Measurements from ENCODE around the gene UGGT2. TPM values are rescaled to one million over a fixed set of nuclear protein-coding genes. Genes with fewer than 3 reads are reported as not detected.

Gene UGGT2
- total and polyA plus RNA-seq, 9 of the 15 experiments (the other 6 are each of a cell fraction or from before 2014, with no cell fraction given): 3.5 to 24.5 (median 18.3) TPM

Small RNAs within 50 kb of the gene (small RNA-seq; reads per million reads assigned to genes)
- not detected for gene HMGN1P24

Other genes starting within 250 kb of the UGGT2 start
- not detected in 2 replicates for gene HS6ST3, start 36.7 kb upstream of the UGGT2 start, total RNA-seq (2014; rRNA removed)
- gene HS6ST3, start 36.7 kb upstream of the UGGT2 start, total RNA-seq (2014; rRNA removed; fragmentation: Illumina TruSeq; extraction: Trizol): not detected in 2 replicates
- not detected in 2 replicates for gene HS6ST3, start 36.7 kb upstream of the UGGT2 start, total RNA-seq (2015; rRNA removed; fragmentation: Illumina TruSeq; extraction: Trizol)
- gene HS6ST3, start 36.7 kb upstream of the UGGT2 start, total RNA-seq (2021): not detected in 2 replicates
- not detected in 2 replicates for gene HS6ST3, start 36.7 kb upstream of the UGGT2 start, polyA plus RNA-seq (2011; rRNA removed)
- not detected in 2 replicates for gene HS6ST3, start 36.7 kb upstream of the UGGT2 start, polyA plus RNA-seq (2014; fragmentation: Illumina TruSeq; extraction: Trizol)
- not detected for gene HS6ST3, start 36.7 kb upstream of the UGGT2 start, polyA plus RNA-seq (2014; fragmentation: Nextera tagmentation; extraction: Ambion mirVana)
- gene HS6ST3, start 36.7 kb upstream of the UGGT2 start, polyA plus RNA-seq (2014; rRNA removed): not detected in 2 replicates